HG02943 (cell line): ENCODE measurements around the gene RASD1.
"Not testable (repeated sequence)": the region's sequence is repeated elsewhere in the genome, so short reads cannot be mapped to it uniquely, and the experiment has no call there.

Experiments
- ATAC-seq: cut with Tn5 transposase; IDR thresholded peaks from one replicate; pipeline ENCODE4 v1.9.1; 2021; ENCODE audit warnings: mild to moderate bottlenecking, low read depth, moderate library complexity; ENCODE audit not compliant: unreplicated experiment

The RASD1 gene

DNA sequence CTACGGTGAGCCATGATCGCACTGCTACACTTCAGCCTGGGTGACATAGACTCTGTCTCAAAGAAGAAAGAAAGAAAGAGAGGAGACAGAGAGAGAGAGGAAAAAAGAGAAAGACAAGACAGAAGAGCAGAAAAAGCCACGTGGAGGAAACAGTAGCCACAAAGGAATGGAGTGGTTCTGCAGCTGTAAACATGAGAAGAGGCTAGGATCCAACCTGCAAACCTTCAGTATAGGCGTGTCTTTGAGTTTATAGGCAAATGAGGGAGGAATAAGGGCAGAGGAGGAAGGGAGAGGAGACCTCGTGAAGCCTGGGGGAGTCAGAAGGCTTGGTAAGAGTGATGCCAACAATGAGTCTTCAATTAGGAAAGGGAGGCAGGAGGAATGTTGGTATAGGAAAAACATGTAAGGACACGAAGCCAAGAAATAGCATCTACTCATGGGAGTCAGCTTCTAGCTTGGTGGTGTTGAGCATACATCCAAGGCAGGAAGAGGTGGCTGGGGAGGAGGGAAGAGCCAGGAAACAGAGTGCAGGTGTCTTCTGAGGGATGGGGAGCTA is 15.5 kb downstream of the RASD1 start:
- no peak for ATAC-seq

- ATAC-seq = no peak
These were observed 17.0 kb downstream of the RASD1 start for GRCh38 chr17:17479209-17479608.

- ATAC-seq = peak; percentile 78
These were observed 19.2 kb downstream of the RASD1 start, which contains the start of gene MED9 for GRCh38 chr17:17476865-17477467. MED9 (plus strand) TSS chr17:17477000; CDS start chr17:17477042, 42 bp downstream.

DNA sequence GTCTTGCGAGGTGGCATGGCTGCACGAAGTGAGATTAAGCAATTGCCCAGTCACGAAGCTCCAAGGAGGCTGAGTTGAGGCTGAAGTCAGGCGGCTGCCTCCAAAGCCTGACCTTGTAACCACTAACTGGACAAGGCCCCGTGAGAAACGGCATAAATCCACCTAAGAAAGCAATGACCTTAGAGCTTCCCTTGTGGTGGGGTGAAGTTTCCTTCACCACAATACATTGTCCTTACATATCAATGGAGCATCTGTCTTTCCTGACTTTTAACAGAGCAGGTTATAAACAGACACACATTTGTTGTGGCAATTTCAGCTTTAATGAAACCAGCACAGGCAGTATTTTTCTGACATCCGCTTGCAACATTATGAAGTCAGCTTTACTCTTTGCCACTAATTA is 21.9 kb downstream of the RASD1 start:
- no peak for ATAC-seq

DNA sequence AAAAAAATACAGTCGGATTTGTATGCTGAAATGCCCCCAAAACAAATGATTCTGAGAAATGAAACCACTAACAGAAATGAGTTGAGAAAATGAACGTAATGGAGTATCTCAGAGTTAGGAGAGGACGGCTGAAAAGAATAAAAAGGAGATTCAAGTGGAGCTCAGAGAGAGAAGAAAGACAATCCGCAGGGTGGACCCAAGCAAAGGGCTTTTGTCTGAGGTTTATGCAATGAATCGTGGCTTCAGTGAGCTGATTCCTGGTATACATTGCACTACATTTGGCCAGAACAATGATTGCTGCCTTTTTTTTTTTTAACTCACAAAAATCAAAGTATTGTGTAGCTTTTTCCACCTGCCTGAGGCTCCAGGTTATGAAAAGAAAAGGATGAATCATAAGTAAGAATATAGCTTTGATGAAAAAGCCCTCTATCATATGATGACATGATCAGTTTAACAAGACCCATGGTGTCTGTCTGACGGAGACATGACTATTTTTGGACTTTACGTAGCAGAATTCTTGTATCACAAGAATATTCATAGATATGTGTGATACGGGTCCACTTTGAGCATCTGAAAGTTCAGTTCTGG is 23.8 kb downstream of the RASD1 start:
- no peak for ATAC-seq

- ATAC-seq = no peak
These were observed 26.2 kb downstream of the RASD1 start for GRCh38 chr17:17469996-17470395.

DNA sequence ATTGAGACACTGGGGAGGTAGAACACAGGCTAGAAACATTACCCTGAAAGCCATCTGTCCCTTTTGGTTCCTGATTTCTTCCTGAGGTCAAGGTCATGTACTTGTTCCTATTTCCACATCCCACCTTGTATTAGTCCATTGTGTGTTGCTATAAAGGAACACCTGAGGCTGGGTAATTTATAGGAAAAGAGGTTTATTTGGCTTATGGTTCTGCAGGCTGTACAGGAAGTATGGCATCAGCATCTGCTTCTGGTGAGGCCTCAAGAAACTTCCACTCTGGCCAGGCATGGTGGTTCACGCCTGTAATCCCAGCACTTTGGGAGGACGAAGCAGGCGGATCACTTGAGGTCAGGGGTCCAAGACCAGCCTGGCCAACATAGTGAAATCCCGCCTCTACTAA is 26.8 kb downstream of the RASD1 start:
- ATAC-seq = no peak

DNA sequence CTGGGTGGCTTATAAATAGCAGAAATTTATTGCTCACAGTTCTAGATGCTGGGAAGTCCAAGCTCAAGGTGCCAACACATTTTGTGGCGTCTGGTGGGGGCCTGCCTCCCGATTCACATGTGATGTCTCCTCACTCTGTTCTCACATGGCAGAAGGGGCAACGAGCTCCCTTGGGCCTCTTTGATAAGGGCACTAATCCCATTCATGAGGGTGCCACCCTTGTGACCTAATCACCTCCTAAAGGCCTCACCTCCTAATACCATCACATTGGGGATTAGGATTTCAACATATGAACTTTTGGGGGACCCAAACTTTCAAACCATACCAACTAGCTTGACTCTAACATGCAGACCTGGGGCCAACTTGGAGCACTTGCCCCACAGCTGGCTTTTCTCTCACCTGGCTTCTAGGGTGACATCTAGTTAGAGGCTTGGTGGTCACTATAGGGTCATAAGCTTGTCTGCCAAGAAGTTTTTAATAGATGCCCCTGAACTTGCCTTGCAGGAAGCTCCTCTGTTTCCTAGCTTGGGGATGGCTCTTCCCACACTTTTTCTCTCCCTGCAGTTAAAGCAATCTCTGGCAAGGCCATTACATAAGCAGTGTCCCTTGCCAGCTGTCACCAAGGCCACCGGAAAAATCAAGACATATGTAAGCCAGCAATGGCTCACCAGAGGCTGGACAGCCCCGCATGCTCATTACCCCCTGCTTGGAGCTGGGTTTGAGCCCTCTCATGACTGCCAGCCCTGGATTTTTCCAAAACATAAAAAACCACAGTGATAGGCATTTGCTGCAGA is 27.8 kb downstream of the RASD1 start:
- ATAC-seq = no peak

GRCh38 chr17:17467720-17468119 is 28.5 kb downstream of the RASD1 start:
- no peak for ATAC-seq

- no peak for ATAC-seq
These were observed 29.2 kb downstream of the RASD1 start for GRCh38 chr17:17467016-17467415.

GRCh38 chr17:17466511-17466910 is 29.7 kb downstream of the RASD1 start:
- ATAC-seq = no peak

GRCh38 chr17:17465878-17466277 is 30.3 kb downstream of the RASD1 start:
- ATAC-seq = not testable (repeated sequence)

DNA sequence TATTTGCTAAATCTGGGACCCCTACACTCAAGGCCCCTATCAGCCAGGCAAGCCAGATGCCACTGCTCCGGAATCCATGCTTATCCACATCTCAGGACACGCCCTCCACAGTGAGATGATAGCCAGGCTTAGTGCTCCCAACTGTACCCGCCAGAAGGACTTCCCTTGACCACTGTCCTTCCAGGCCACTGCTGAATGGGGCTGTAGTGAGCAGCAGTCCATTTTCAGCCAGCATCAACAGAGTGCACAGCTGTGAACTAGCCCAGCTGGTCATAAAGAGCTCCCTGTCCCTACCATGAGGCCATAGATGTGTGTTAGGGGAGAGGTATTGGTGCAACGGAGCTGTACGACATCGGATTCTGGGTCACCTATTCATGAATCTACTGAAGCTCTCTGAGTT is 32.4 kb downstream of the RASD1 start:
- ATAC-seq = no peak

GRCh38 chr17:17462048-17462824 is 34.0 kb downstream of the RASD1 start:
- no peak for ATAC-seq

- ATAC-seq = no peak
These were observed 36.2 kb downstream of the RASD1 start for GRCh38 chr17:17460038-17460437.

DNA sequence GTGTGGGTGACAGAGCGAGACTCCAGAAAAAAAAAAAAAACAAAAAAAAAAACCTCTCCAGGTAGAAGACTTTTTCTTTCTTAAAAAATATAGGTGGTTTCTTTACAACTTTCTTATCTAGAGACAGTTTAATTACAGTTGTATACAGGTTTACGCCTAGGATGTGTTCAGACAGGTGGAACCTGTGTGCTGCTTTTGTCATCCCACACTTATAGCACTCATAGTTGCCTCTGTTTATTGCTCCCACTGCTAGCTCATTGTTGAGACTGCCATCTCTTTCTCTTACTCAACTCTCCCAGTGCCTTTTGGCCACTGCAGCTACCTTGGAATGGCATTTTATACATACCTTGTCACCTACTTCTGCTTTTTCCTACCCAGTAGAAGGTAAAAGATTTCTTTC is 38.5 kb downstream of the RASD1 start:
- ATAC-seq = no peak

DNA sequence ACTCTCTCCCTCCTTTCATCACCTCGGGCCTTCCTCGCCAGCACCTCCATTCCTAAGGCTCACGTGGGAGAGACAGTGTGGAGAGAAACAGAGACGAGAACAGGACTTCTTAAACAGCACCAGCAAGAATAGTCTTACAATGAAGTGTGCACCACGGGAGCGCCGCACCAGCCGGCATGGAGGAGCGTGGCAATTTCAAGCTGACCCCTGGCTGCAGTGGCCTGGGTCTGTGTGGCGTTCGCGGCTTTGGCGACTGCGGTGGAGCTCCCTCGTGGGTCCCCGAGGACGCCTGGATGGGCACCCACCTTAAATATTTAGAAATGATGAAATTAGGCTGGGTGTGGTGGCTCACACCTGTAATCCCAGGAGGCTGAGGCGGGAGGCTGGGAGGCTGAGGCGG is 39.9 kb downstream of the RASD1 start:
- no peak for ATAC-seq

DNA sequence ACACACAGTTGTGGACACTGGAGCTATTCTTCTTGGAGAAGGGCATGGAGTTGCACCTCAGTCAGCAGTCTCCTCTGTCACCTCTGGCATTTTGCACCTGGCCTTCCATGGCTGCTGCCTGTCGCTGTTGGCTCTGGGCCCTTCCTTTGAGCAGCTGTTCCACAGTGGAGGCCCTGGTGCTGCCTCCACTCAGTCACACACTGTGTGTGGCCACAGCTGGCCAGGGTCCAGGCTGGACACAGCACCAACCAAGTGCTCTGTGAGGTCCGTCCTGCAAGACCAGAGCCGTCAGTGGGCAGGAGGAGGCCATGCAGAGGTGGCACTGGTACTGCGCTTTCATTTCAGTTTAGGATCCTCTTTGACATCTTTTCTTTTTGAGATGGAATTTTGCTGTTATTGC is 41.0 kb downstream of the RASD1 start:
- ATAC-seq = no peak

- not testable (repeated sequence) for ATAC-seq
These were observed 41.5 kb downstream of the RASD1 start for GRCh38 chr17:17454700-17455099.

GRCh38 chr17:17454276-17454675 is 41.9 kb downstream of the RASD1 start:
- ATAC-seq = no peak

DNA sequence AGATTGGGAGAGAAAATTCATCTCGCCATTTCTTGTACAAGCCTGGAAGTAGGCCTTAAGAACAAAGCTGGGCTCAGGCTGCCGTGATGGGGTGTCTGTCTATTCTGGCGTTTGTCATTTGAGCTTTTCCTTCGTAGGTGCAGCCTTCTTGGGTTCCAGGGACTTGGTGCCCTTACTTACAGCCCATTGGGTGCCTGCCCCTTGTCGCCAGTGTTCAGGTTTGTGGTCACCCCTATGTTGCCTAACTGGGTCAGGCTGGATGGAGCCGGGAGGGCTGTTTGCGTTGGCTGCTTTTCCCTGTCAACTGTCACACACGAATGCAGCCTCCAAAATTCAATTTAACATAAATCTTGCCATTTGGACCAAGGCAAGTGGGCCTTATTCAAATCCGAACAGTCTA is 43.1 kb downstream of the RASD1 start:
- no peak for ATAC-seq
